Measurements from ENCODE around the gene LEP. TPM values are rescaled to one million over a fixed set of nuclear protein-coding genes. Genes with fewer than 3 reads are reported as not detected.

Gene LEP
- total RNA-seq, 1 experiment from 2014 or later: not detected

GRCh38 chr7:128215281-128215680, 25.8 kb upstream of the LEP start:
- no peak for DNase-seq (ENCODE audit: low spot score)
- POLR2A ChIA-PET: no interaction called here
- ATAC-seq: no peak
- TF ChIP-seq ZNF121 (CRISPR knock-in tag; IDR thresholded peaks at IDR 0.05) (no peak), ELF4 (CRISPR knock-in tag; IDR thresholded peaks at IDR 0.05; ENCODE audit: low read depth) (no peak), ZBTB21 (CRISPR knock-in tag; IDR thresholded peaks at IDR 0.05; ENCODE audit: borderline replicate concordance) (no peak), GABPB1 (CRISPR knock-in tag; IDR thresholded peaks at IDR 0.05) (no peak), ZNF317 (CRISPR knock-in tag; IDR thresholded peaks at IDR 0.05; ENCODE audit: borderline replicate concordance, low read depth) (no peak), CREM (CRISPR knock-in tag; IDR thresholded peaks at IDR 0.05) (no peak), ZNF416 (CRISPR knock-in tag; IDR thresholded peaks at IDR 0.05) (no peak), MYBL2 (CRISPR knock-in tag; IDR thresholded peaks at IDR 0.05) (no peak), SMAD4 (CRISPR knock-in tag; IDR thresholded peaks at IDR 0.05) (no peak), JUN (CRISPR knock-in tag; IDR thresholded peaks at IDR 0.05) (no peak), ZNF281 (CRISPR knock-in tag; IDR thresholded peaks at IDR 0.05) (no peak), ERG (CRISPR knock-in tag; IDR thresholded peaks at IDR 0.05) (no peak), ETV6 (CRISPR knock-in tag; IDR thresholded peaks at IDR 0.05) (no peak), OVOL2 (CRISPR knock-in tag; IDR thresholded peaks at IDR 0.05; ENCODE audit: borderline replicate concordance) (no peak), CDX4 (CRISPR knock-in tag; IDR thresholded peaks at IDR 0.05; ENCODE audit: borderline replicate concordance) (no peak), GRHL2 (CRISPR knock-in tag; IDR thresholded peaks at IDR 0.05; ENCODE audit: insufficient replicate concordance, severe bottlenecking) (no peak), NR1H2 (CRISPR knock-in tag; IDR thresholded peaks at IDR 0.05) (no peak), ZNF138 (CRISPR knock-in tag; conservative IDR thresholded peaks at IDR 0.05) (no peak)
- Mint-ChIP-seq H3K36me3 (no peaks in the 10 kb centered on the region), H3K27me3 (ENCODE audit: low read depth) (peaks cover 32% of the 10 kb centered on the region), H3K4me1 (peaks cover 22% of the 10 kb centered on the region), H3K4me3 (no peak overlapping the region), H3K27ac (no peak overlapping the region), H3K9me3 (0 out of 2 replicates have a peak, but pooled peaks cover 3% of the 10 kb centered on the region)
- CTCF ChIA-PET: no interaction called here

GRCh38 chr7:128215739-128216138, 25.3 kb upstream of the LEP start:
- ChIA-PET CTCF (no interaction called here), POLR2A (no interaction called here)
- peaks cover 33% of the 10 kb centered on the region for H3K27me3 Mint-ChIP-seq (ENCODE audit: low read depth)
- H3K36me3 Mint-ChIP-seq: no peaks in the 10 kb centered on the region
- no peak overlapping the region for H3K27ac Mint-ChIP-seq
- H3K9me3 Mint-ChIP-seq: 0 out of 2 replicates have a peak, but pooled peaks cover 3% of the 10 kb centered on the region
- no peak overlapping the region for H3K4me3 Mint-ChIP-seq
- ATAC-seq (no peak), DNase-seq (ENCODE audit: low spot score) (no peak)
- peaks cover 21% of the 10 kb centered on the region for H3K4me1 Mint-ChIP-seq
- TF ChIP-seq OVOL2 (CRISPR knock-in tag; IDR thresholded peaks at IDR 0.05; ENCODE audit: borderline replicate concordance) (no peak), E2F4 (CRISPR knock-in tag; IDR thresholded peaks at IDR 0.05; ENCODE audit: borderline replicate concordance, low read depth) (no peak), NFYB (CRISPR knock-in tag; conservative IDR thresholded peaks at IDR 0.05; ENCODE audit: low read depth) (no peak), NFATC4 (CRISPR knock-in tag; IDR thresholded peaks at IDR 0.05) (no peak), IRF2 (CRISPR knock-in tag; IDR thresholded peaks at IDR 0.05; ENCODE audit: borderline replicate concordance, low read depth) (no peak), ZNF219 (CRISPR knock-in tag; IDR thresholded peaks at IDR 0.05; ENCODE audit: borderline replicate concordance) (no peak), CBFB (CRISPR knock-in tag; IDR thresholded peaks at IDR 0.05; ENCODE audit: low read depth) (no peak), ZNF532 (CRISPR knock-in tag; IDR thresholded peaks at IDR 0.05; ENCODE audit: borderline replicate concordance) (no peak), ZSCAN18 (CRISPR knock-in tag; IDR thresholded peaks at IDR 0.05) (no peak)

Data from WTC11 (cell line).